ENCODE results near the gene CSNK1D. TPM values are rescaled to one million over a fixed set of nuclear protein-coding genes. Genes with fewer than 3 reads are reported as not detected.

Gene CSNK1D
- total RNA-seq (2022; extraction: Qiagen RNA extraction; ENCODE audit: low read depth), result 138 to 180 TPM (median 174 TPM) in 5 replicates

DNA sequence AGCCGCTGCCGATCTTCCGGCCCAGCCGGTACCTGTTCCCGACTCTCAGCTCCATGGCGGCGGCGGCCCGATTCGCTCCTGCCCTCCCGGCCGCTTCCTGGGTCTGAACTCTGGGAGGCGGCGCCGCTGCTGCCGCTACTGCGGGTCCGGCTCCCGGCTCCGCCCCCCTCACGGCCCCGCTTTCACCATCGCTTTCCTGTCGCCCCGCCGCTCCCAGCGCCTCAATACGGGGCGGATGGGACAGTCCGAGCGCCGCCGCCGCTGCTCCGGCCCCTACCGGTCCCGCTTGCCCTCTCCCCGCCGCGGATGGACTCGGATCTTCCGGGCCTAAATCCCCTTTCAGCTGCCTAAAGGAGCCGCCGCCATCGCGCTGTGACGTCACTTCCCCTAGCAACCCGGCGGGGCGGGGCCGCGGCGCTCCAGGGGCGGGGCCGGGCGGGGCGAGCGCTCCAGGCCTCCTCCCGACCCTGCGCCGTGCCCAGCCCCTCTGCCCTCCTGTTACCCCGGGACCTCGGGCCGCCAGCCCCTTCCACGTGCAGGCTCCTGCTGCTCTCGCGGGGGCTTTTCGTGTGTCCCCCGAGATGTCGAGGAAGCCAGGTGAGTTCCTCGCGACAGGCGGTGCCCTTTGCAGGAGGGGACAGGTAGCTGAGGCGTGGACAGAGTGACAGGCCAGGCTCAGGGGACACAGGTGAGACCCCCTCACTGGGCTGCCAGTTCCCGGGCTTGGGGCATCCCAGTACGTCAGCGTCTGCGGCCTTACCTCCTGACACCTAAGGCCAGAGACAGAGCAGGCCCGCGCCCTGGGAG lies at the start of gene CSNK1D:
Gene CSNK1D, minus strand, starts transcription at position 374 of the 807 bp plus-strand sequence. Its CDS starts 319 bp downstream, at position 55.

DNA sequence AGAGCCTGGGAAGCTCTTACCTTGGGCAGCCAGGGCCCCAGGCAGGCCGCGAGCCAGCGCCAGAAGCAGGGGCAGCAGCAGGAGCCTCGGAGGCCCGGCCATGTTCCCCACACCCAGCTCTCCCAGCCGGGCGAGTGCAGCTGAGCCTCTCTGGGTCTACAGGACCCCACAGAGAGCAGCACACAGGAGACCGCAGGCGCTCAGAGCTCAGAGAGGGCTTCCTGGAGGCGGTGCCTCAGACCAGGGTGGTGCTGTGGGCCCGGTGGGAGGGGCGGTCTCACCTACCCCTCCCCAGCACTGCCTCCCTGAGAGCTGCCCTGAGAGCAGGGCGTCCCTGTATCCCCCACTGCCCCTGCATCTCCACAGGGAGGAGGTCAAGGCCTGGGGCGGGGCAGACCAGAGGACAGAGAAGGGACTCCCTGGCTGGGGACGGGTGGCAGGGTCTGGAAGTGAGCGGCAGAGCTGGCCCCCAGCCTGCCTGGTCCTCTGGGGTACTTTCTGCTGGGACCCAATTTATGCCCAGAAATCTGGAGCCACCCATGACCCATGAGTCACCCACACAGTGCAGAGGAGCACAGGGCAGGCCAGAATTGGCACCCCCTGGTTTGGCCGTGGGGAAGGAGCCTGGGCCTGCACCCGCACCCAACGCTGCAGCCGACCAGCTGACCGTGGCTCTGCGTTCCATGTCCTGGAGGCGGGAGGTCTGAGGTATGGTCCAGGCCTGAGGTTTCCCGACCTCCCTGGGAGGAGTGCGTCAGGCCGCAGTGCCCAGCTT lies 44.1 kb upstream of the CSNK1D start, which contains the start of gene CD7:
Gene CD7, minus strand, starts transcription at position 215 of the 775 bp plus-strand sequence. Its CDS starts 113 bp downstream, at position 102.

DNA sequence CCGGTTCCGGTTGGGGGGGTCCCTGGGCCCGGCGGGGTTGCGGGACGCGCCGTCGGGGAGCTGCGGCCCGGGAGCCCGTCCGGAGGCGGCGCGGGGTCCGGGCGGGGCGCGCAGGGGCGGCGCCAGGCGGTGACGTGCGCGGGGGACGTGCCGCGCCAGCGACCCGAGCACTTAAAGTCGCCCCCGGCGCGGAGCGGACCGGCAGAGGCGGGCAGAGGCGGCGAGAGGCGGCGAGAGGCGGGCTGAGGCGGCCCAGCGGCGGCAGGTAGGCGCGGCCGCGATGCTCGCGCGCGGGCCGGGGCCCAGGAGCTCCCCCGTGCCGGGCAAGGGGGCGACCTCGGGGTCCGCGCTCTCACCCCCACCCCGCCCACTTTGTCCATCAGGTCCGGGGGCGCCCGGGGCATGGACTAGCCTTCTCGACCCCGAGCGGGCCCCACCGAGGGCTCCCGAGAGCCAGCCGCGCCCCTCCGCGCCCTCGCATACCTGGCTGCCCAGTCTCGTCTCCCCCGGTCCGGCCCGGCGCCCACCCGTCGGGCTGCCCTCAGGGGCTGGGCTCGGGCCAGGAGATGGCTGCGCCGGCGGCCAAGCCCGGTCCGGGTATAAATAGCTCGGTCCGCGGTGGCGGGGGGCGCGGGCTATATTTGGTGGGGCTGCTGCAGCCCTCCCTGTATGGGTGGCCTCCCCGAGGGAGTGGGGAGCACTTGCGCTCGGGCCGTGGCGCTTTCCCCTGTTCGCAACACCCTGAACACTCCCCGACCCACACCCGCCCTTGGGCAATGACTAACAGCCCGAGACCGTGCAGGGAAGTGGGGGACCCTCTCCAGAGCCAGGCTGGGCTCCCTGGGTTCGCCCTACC lies 44.4 kb downstream of the CSNK1D start, which contains the start of gene SLC16A3:
Gene SLC16A3, plus strand, starts transcription at position 201 of the 856 bp plus-strand sequence. CDS start 6,967 bp downstream, outside the sequence.

DNA sequence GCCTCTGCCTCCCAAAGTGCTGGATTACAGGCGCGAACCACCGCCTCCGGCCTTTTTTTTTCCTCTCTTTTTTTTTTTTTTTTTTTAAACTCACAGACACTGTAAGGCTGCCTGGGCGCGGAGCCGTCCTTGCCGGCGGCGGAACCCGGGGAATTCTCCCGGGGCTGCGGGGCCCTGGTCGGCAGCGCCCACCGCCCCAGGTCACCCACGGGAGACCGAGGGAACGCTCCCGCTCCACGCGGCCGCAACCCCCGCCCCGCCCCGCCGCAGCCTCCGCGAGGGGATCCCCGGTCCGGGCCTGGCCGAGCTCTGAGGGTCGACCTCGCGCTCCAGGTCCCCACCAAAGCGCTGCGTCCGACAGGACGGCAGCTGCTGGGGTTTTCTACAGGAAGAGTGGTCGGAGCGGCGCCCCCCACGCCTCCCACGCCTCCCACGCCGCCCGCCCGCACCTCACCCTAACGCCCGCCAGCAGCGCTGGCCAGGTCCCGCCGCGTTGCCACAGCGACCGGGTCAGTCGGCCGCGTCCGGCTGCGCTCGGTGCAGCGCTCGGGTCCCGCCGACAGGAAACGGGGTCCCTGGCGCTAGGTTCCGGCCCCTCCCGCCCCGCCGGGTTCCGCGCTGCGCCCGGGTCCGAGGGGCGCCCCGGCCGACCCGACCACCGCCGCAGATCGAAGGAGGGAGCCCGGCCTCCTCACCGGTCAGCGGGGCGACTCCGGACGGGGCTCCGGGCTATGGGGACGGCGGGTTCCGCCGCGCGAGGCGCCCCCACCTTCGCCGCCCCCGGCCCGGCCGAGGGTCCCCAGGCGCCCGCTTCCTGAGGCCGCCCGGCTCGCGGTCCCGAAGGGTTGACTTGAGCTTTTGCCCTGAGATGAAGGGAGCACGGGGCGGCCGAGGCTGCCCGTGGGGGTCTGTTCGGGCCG lies 60.9 kb downstream of the CSNK1D start, which contains the start of gene CCDC57:
Gene CCDC57, minus strand, starts transcription at position 512 of the 920 bp plus-strand sequence. CDS start 10,898 bp downstream, outside the sequence.

Other genes starting within 250 kb of the CSNK1D start
- gene RAC3, start 242.0 kb downstream of the CSNK1D start, total RNA-seq (2022; extraction: Qiagen RNA extraction; ENCODE audit: low read depth), result 24.7 to 40.1 TPM (median 34.9 TPM) in 5 replicates
- gene DCXR, start 236.0 kb downstream of the CSNK1D start, total RNA-seq (2022; extraction: Qiagen RNA extraction; ENCODE audit: low read depth), result 64.9 to 106 TPM (median 95.3 TPM) in 5 replicates
- 16.8 to 25.3 TPM (median 23.1 TPM) in 5 replicates for gene RFNG, start 221.9 kb downstream of the CSNK1D start, total RNA-seq (2022; extraction: Qiagen RNA extraction; ENCODE audit: low read depth)
- gene GPS1, start 221.8 kb downstream of the CSNK1D start, total RNA-seq (2022; extraction: Qiagen RNA extraction; ENCODE audit: low read depth), result 94.9 to 150 TPM (median 141 TPM) in 5 replicates
- 76.2 to 147 TPM (median 142 TPM) in 5 replicates for gene DUS1L, start 207.9 kb downstream of the CSNK1D start, total RNA-seq (2022; extraction: Qiagen RNA extraction; ENCODE audit: low read depth)
- 91.1 to 136 TPM (median 131 TPM) in 5 replicates for gene FASN, start 175.5 kb downstream of the CSNK1D start, total RNA-seq (2022; extraction: Qiagen RNA extraction; ENCODE audit: low read depth)
- gene CCDC57, start 60.9 kb downstream of the CSNK1D start, total RNA-seq (2022; extraction: Qiagen RNA extraction; ENCODE audit: low read depth), result 16.0 to 26.7 TPM (median 25.6 TPM) in 5 replicates
- 80.8 to 123 TPM (median 106 TPM) in 5 replicates for gene SLC16A3, start 44.7 kb downstream of the CSNK1D start, total RNA-seq (2022; extraction: Qiagen RNA extraction; ENCODE audit: low read depth)
- 0.36 TPM in 1 of 5 replicates, not detected in the others for gene CD7, start 43.9 kb upstream of the CSNK1D start, total RNA-seq (2022; extraction: Qiagen RNA extraction; ENCODE audit: low read depth)
- 0.79 to 2.0 TPM (median 1.0 TPM) in 5 replicates for gene SECTM1, start 60.1 kb upstream of the CSNK1D start, total RNA-seq (2022; extraction: Qiagen RNA extraction; ENCODE audit: low read depth)
- 0.17 to 0.61 TPM (median 0.43 TPM) in 5 replicates for gene TEX19, start 85.5 kb upstream of the CSNK1D start, total RNA-seq (2022; extraction: Qiagen RNA extraction; ENCODE audit: low read depth)
- not detected in 5 replicates for gene UTS2R, start 98.1 kb upstream of the CSNK1D start, total RNA-seq (2022; extraction: Qiagen RNA extraction; ENCODE audit: low read depth)
- gene HEXD, start 144.6 kb upstream of the CSNK1D start, total RNA-seq (2022; extraction: Qiagen RNA extraction; ENCODE audit: low read depth), result 9.7 to 15.0 TPM (median 13.7 TPM) in 5 replicates
- gene OGFOD3, start 144.9 kb upstream of the CSNK1D start, total RNA-seq (2022; extraction: Qiagen RNA extraction; ENCODE audit: low read depth), result 17.8 to 26.9 TPM (median 23.3 TPM) in 5 replicates
- gene CYBC1, start 177.1 kb upstream of the CSNK1D start, total RNA-seq (2022; extraction: Qiagen RNA extraction; ENCODE audit: low read depth), result 44.7 to 61.2 TPM (median 59.1 TPM) in 5 replicates
- gene NARF, start 185.0 kb upstream of the CSNK1D start, total RNA-seq (2022; extraction: Qiagen RNA extraction; ENCODE audit: low read depth), result 52.1 to 64.1 TPM (median 55.2 TPM) in 5 replicates
- gene FOXK2, start 246.0 kb upstream of the CSNK1D start, total RNA-seq (2022; extraction: Qiagen RNA extraction; ENCODE audit: low read depth), result 44.6 to 57.7 TPM (median 48.6 TPM) in 5 replicates

Measured in A549 treated with RU486 at 1 μM for 4 hours (cell line).